ENCODE results near the gene CDK17.

DNA sequence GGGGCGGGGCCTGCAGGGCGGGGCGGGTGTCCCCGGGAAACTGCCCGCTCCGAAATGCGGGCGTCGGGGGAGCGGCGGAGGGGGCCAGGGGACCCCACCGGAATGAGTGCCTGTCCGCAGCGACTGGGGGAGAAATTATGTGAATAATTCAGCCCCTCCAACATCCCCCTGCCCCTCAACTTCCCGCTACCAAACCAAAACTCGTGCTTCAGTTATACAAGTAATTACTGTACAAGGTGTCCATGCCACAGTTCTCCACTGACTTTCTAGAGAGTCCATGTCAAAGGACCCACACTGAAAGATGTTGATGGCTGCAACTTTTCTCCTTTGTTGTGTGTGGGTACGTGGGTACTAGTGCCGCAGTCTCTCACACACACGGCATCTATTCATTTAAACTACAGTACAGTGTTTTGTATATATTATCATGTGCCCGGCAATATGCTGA is 414 bp upstream of the CDK17 start:
- TF ChIP-seq POLR2A (IDR thresholded peaks at IDR 0.05; ENCODE audit: low read depth, low read length) (no peak), TAF1 (IDR thresholded peaks at IDR 0.05; ENCODE audit: borderline replicate concordance, low read depth, low read length) (no peak), POLR2AphosphoS5 (IDR thresholded peaks at IDR 0.05; ENCODE audit: low read depth, low read length) (no peak)

All from GM12892 (cell line).